ENCODE data around the gene CNN2.

The CNN2 gene

GRCh38 chr19:1000095-1000494, 26.3 kb upstream of the CNN2 start, which contains the start of gene GRIN3B:
GRIN3B (plus strand) TSS chr19:1000419; CDS start chr19:1000438, 19 bp downstream.
- Histone ChIP-seq H3K4me3 (ENCODE audit: low read length) (no peak within 1 kb of the TSS), H3K36me3 (ENCODE audit: control insufficient read depth, insufficient read depth, low read length) (no peaks in the 10 kb centered on the region), H3K27me3 (ENCODE audit: control insufficient read depth, insufficient read depth, low read length) (peaks cover 76% of the 10 kb centered on the region), H3K9me3 (ENCODE audit: control insufficient read depth, low read length) (no peaks in the 10 kb centered on the region), H3K4me1 (ENCODE audit: control insufficient read depth, insufficient read depth, low read length) (peaks cover 16% of the 10 kb centered on the region), H3K9ac (ENCODE audit: low read length) (no peak within 1 kb of the TSS)

GRCh38 chr19:1000591-1001537, 25.5 kb upstream of the CNN2 start:
- Histone ChIP-seq H3K4me3 (ENCODE audit: low read length) (no peak overlapping the region), H3K9me3 (ENCODE audit: control insufficient read depth, low read length) (no peaks in the 10 kb centered on the region), H3K4me1 (ENCODE audit: control insufficient read depth, insufficient read depth, low read length) (peaks cover 15% of the 10 kb centered on the region), H3K27me3 (ENCODE audit: control insufficient read depth, insufficient read depth, low read length) (peaks cover 68% of the 10 kb centered on the region), H3K9ac (ENCODE audit: low read length) (no peak overlapping the region), H3K36me3 (ENCODE audit: control insufficient read depth, insufficient read depth, low read length) (no peaks in the 10 kb centered on the region)

GRCh38 chr19:1001538-1002166, 24.8 kb upstream of the CNN2 start:
- peaks cover 60% of the 10 kb centered on the region for H3K27me3 ChIP-seq (ENCODE audit: control insufficient read depth, insufficient read depth, low read length)
- peaks cover 8% of the 10 kb centered on the region for H3K4me1 ChIP-seq (ENCODE audit: control insufficient read depth, insufficient read depth, low read length)
- no peak overlapping the region for H3K9ac ChIP-seq (ENCODE audit: low read length)
- no peaks in the 10 kb centered on the region for H3K36me3 ChIP-seq (ENCODE audit: control insufficient read depth, insufficient read depth, low read length)
- no peak overlapping the region for H3K4me3 ChIP-seq (ENCODE audit: low read length)
- no peaks in the 10 kb centered on the region for H3K9me3 ChIP-seq (ENCODE audit: control insufficient read depth, low read length)

- peaks cover 8% of the 10 kb centered on the region for H3K4me1 ChIP-seq (ENCODE audit: control insufficient read depth, insufficient read depth, low read length)
- no peak overlapping the region for H3K4me3 ChIP-seq (ENCODE audit: low read length)
- H3K9ac ChIP-seq (ENCODE audit: low read length), result no peak overlapping the region
- H3K27me3 ChIP-seq (ENCODE audit: control insufficient read depth, insufficient read depth, low read length), result peaks cover 51% of the 10 kb centered on the region
- no peaks in the 10 kb centered on the region for H3K36me3 ChIP-seq (ENCODE audit: control insufficient read depth, insufficient read depth, low read length)
- no peaks in the 10 kb centered on the region for H3K9me3 ChIP-seq (ENCODE audit: control insufficient read depth, low read length)
These were observed 23.8 kb upstream of the CNN2 start for GRCh38 chr19:1002600-1002999.

GRCh38 chr19:1003283-1003682, 23.1 kb upstream of the CNN2 start:
- Histone ChIP-seq H3K9me3 (ENCODE audit: control insufficient read depth, low read length) (no peaks in the 10 kb centered on the region), H3K4me3 (ENCODE audit: low read length) (no peak overlapping the region), H3K4me1 (ENCODE audit: control insufficient read depth, insufficient read depth, low read length) (peaks cover 8% of the 10 kb centered on the region), H3K36me3 (ENCODE audit: control insufficient read depth, insufficient read depth, low read length) (no peaks in the 10 kb centered on the region), H3K27me3 (ENCODE audit: control insufficient read depth, insufficient read depth, low read length) (peaks cover 44% of the 10 kb centered on the region), H3K9ac (ENCODE audit: low read length) (no peak overlapping the region)

- peaks cover 33% of the 10 kb centered on the region for H3K27me3 ChIP-seq (ENCODE audit: control insufficient read depth, insufficient read depth, low read length)
- peaks cover 8% of the 10 kb centered on the region for H3K4me1 ChIP-seq (ENCODE audit: control insufficient read depth, insufficient read depth, low read length)
- H3K4me3 ChIP-seq (ENCODE audit: low read length), result no peak overlapping the region
- H3K9ac ChIP-seq (ENCODE audit: low read length), result no peak overlapping the region
- no peaks in the 10 kb centered on the region for H3K9me3 ChIP-seq (ENCODE audit: control insufficient read depth, low read length)
- no peaks in the 10 kb centered on the region for H3K36me3 ChIP-seq (ENCODE audit: control insufficient read depth, insufficient read depth, low read length)
These were observed 22.1 kb upstream of the CNN2 start for GRCh38 chr19:1004204-1004802.

GRCh38 chr19:1004803-1005664, 21.4 kb upstream of the CNN2 start:
- no peaks in the 10 kb centered on the region for H3K36me3 ChIP-seq (ENCODE audit: control insufficient read depth, insufficient read depth, low read length)
- H3K27me3 ChIP-seq (ENCODE audit: control insufficient read depth, insufficient read depth, low read length), result peaks cover 28% of the 10 kb centered on the region
- H3K4me1 ChIP-seq (ENCODE audit: control insufficient read depth, insufficient read depth, low read length), result peaks cover 8% of the 10 kb centered on the region
- no peak overlapping the region for H3K4me3 ChIP-seq (ENCODE audit: low read length)
- H3K9ac ChIP-seq (ENCODE audit: low read length), result no peak overlapping the region
- H3K9me3 ChIP-seq (ENCODE audit: control insufficient read depth, low read length), result no peaks in the 10 kb centered on the region

GRCh38 chr19:1006711-1007398, 19.6 kb upstream of the CNN2 start:
- H3K27me3 ChIP-seq (ENCODE audit: control insufficient read depth, insufficient read depth, low read length), result peaks cover 15% of the 10 kb centered on the region
- no peak overlapping the region for H3K4me3 ChIP-seq (ENCODE audit: low read length)
- H3K9ac ChIP-seq (ENCODE audit: low read length), result no peak overlapping the region
- no peaks in the 10 kb centered on the region for H3K9me3 ChIP-seq (ENCODE audit: control insufficient read depth, low read length)
- H3K4me1 ChIP-seq (ENCODE audit: control insufficient read depth, insufficient read depth, low read length), result no peaks in the 10 kb centered on the region
- no peaks in the 10 kb centered on the region for H3K36me3 ChIP-seq (ENCODE audit: control insufficient read depth, insufficient read depth, low read length)

- Histone ChIP-seq H3K4me3 (ENCODE audit: low read length) (no peak overlapping the region), H3K36me3 (ENCODE audit: control insufficient read depth, insufficient read depth, low read length) (no peaks in the 10 kb centered on the region), H3K9ac (ENCODE audit: low read length) (no peak overlapping the region), H3K27me3 (ENCODE audit: control insufficient read depth, insufficient read depth, low read length) (peaks cover 10% of the 10 kb centered on the region), H3K4me1 (ENCODE audit: control insufficient read depth, insufficient read depth, low read length) (no peaks in the 10 kb centered on the region), H3K9me3 (ENCODE audit: control insufficient read depth, low read length) (no peaks in the 10 kb centered on the region)
These were observed 18.8 kb upstream of the CNN2 start for GRCh38 chr19:1007399-1008251.

GRCh38 chr19:1008268-1009040, 18.0 kb upstream of the CNN2 start:
- Histone ChIP-seq H3K9ac (ENCODE audit: low read length) (no peak overlapping the region), H3K9me3 (ENCODE audit: control insufficient read depth, low read length) (no peaks in the 10 kb centered on the region), H3K4me1 (ENCODE audit: control insufficient read depth, insufficient read depth, low read length) (no peaks in the 10 kb centered on the region), H3K27me3 (ENCODE audit: control insufficient read depth, insufficient read depth, low read length) (peaks cover 7% of the 10 kb centered on the region), H3K36me3 (ENCODE audit: control insufficient read depth, insufficient read depth, low read length) (no peaks in the 10 kb centered on the region), H3K4me3 (ENCODE audit: low read length) (no peak overlapping the region)
